Tibial nerve (tissue), 4 donors: ENCODE measurements around the gene NRXN2. TPM values are rescaled to one million over a fixed set of nuclear protein-coding genes. Genes with fewer than 3 reads are reported as not detected.

ENCODE experiments used
- DNase-seq, 2 donors: peaks; one replicate each; pipeline ENCODE4 v3.0.0-alpha.2; 2019; ENCODE audit warnings: low spot score in 2 of 2
- H3K27ac ChIP-seq, 4 donors: fragments of 200-600 bp; sonication (generic) in 3 of 4; one replicate each; pipeline ENCODE4 v1.5.1; 2017 to 2019; ENCODE audit warnings: mild to moderate bottlenecking in 1 of 4
- H3K27me3 ChIP-seq, 2 donors: fragments of 200-600 bp; sonication (generic) in 1 of 2; one replicate each; pipeline versions ENCODE4 v1.5.1 to v1.6.0; 2017 to 2019
- H3K36me3 ChIP-seq, 3 donors: fragments of 200-600 bp; sonication (generic); one replicate each; pipeline ENCODE4 v1.5.1; 2018 to 2019
- H3K4me1 ChIP-seq, 4 donors: fragments of 200-600 bp; sonication (generic) in 3 of 4; one replicate each; pipeline ENCODE4 v1.5.1; 2017 to 2019
- H3K4me3 ChIP-seq, 4 donors: fragments of 200-600 bp; sonication (generic) in 3 of 4; one replicate each; pipeline ENCODE4 v1.5.1; 2017 to 2019; ENCODE audit warnings: mild to moderate bottlenecking in 1 of 4, moderate library complexity in 1 of 4
- H3K9me3 ChIP-seq, 4 donors: fragments of 200-600 bp; sonication (generic) in 3 of 4; one replicate each; pipeline ENCODE4 v1.5.1; 2017 to 2019
- EP300 ChIP-seq, 2 donors: sonication (generic); formaldehyde crosslinking; IDR thresholded peaks; one replicate each; pipeline ENCODE4 v1.6.1; 2017; ENCODE audit warnings: antibody characterized with exemption in 2 of 2, mild to moderate bottlenecking in 1 of 2
- POLR2A ChIP-seq, 2 donors: fragments of 450-650 bp; IDR thresholded peaks; one replicate each; pipeline ENCODE4 v1.6.1; 2017; ENCODE audit warnings: antibody characterized with exemption in 2 of 2, mild to moderate bottlenecking in 2 of 2, moderate library complexity in 2 of 2
- WGBS, 2 donors: methylation state at CpG; one replicate each; pipeline ENCODE4 v1.1.5; 2018; 5-methylcytosine and 5-hydroxymethylcytosine counted together
- total RNA-seq, 4 donors: library from RNA; depleted of rRNA; stranded (reverse); fragments of >200 nt; gene quantifications; one replicate each; pipeline ENCODE4 v1.1.0, GENCODE V29; 2016
- TF ChIP-seq, protein P1 (sequence below), 5 experiments: fragments of 200-600 bp in 3 of 5; fragments of 450-650 bp in 2 of 5; sonication (generic) in 3 of 5; IDR thresholded peaks; one replicate each; pipeline ENCODE4 v1.5.1; 2016 to 2019; ENCODE audit warnings: antibody characterized with exemption in 5 of 5, mild to moderate bottlenecking in 3 of 5, moderate library complexity in 2 of 5

Gene NRXN2
- total RNA-seq, 4 donors from 2014 or later: 1.7 to 25.5 (median 8.7) TPM

DNA sequence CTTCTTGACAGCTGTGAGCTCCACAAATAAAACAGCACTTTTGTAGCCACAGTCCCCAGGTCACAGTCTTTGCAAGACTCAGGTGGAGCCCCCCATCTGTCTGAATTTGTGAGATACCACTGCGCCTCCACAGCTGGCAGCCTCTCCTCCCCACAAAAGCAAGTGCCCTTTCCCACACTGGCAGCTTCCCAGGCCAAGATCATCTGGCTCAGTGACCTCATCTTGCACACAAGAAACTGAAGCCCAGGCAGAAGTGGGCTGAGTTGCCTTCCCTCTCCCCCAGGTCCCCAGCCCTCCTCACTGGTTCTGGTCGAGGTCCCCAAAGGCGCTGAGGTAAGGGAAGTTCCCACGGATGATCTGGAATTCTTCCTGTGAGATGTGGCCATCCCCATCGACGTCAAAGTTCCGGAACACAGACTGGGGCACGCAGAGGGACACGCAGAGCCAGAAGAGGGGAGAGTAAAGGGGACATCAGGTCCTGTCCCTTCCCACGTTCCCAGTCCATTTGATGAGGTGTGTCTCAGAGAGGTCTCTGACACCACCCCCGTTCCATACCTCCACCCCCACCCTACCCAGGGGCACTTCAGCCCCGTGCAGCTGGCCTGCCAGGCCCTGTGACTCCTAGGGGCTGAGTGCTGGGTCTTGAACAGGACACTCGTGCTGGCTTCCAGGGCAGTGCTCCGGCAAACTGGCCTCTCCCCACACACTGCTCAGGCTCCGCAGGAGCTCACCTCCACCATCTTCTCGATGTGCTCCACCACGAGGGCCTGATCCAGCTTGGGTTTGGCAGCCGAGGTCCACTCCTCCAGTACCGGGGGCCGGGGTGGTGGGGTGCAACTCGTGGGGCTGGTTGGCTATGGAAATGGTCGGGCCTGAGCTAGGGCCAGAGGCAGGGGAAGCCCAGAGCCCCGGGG, 12.1 kb upstream of the NRXN2 start:
- WGBS, 2 donors: 71 to 72% methylated on average over 14 to 16 of the region's 23 CpGs
- H3K27ac ChIP-seq: no peak overlapping the region
- no peak for DNase-seq
- H3K9me3 ChIP-seq: no peaks in the 10 kb centered on the region
- TF ChIP-seq POLR2A (IDR thresholded peaks at IDR 0.05): no peak
- TF ChIP-seq, protein P1, sequence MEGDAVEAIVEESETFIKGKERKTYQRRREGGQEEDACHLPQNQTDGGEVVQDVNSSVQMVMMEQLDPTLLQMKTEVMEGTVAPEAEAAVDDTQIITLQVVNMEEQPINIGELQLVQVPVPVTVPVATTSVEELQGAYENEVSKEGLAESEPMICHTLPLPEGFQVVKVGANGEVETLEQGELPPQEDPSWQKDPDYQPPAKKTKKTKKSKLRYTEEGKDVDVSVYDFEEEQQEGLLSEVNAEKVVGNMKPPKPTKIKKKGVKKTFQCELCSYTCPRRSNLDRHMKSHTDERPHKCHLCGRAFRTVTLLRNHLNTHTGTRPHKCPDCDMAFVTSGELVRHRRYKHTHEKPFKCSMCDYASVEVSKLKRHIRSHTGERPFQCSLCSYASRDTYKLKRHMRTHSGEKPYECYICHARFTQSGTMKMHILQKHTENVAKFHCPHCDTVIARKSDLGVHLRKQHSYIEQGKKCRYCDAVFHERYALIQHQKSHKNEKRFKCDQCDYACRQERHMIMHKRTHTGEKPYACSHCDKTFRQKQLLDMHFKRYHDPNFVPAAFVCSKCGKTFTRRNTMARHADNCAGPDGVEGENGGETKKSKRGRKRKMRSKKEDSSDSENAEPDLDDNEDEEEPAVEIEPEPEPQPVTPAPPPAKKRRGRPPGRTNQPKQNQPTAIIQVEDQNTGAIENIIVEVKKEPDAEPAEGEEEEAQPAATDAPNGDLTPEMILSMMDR (IDR thresholded peaks at IDR 0.05): no peak
- TF ChIP-seq EP300 (IDR thresholded peaks at IDR 0.05): no peak
- H3K27me3 ChIP-seq: no peaks in the 10 kb centered on the region
- peaks cover 0 to under 1% (median 0%) of the 10 kb centered on the region in 4 donors for H3K4me1 ChIP-seq
- no peak overlapping the region for H3K4me3 ChIP-seq
- H3K36me3 ChIP-seq: peaks cover 0 to 28% (median 7%) of the 10 kb centered on the region in 3 donors

DNA sequence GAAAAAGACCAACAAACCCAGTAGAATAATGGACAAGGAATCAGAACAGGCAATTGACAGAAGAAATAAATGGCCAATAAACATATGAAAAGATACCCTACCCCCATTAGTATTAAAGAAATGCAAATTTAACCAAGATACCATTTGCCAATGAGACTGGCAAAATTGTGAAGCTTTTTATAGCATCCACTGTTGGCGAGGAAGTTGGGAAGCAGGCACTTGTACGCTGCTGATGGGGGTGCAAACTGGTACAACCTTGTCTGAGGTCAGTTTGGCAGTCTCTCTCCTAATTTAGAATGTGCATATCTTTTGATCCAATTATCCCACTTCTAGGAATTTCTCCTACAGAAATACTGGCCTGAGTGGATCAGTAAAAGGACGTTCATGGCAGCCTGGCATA, 8.6 kb upstream of the NRXN2 start:
- no peaks in the 10 kb centered on the region for H3K27me3 ChIP-seq
- H3K27ac ChIP-seq: no peak overlapping the region
- H3K36me3 ChIP-seq: peaks cover 0 to 15% (median 3%) of the 10 kb centered on the region in 3 donors
- no peaks in the 10 kb centered on the region for H3K9me3 ChIP-seq
- no peak overlapping the region for H3K4me3 ChIP-seq
- H3K4me1 ChIP-seq: peaks cover 0 to 5% (median 0%) of the 10 kb centered on the region in 4 donors
- no peak for DNase-seq
- WGBS, 2 donors: 82 to 85% methylated on average over 3 of the region's 3 CpGs
- TF ChIP-seq EP300 (IDR thresholded peaks at IDR 0.05): no peak
- TF ChIP-seq, protein P1 (IDR thresholded peaks at IDR 0.05): no peak
- no peak for TF ChIP-seq POLR2A (IDR thresholded peaks at IDR 0.05)

DNA sequence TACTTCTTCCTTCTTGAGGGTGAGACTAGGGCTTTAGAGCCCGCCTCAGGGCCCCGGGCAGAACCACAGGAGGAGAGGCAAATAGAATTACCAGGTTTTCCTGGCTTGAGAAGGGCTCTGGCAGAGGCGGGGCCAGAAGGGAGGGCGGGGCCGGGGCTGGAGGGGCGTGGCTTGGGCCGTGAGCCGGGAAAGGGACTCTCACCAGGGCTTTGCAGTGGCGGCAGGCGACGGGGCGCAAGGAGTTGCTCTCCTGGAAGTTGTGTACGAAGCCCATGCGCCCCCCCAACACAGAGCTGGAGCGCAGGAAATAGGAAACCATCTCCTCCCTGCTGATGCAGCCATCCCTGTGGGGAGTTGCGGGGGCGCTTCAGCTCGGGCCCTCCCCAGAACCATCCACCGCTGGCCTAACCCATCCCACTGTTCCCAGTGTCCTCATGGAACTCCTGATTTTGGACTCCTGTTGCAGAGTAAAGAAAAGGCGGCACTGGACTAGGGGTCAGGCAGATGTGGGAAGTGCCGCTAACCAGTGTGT, 6.9 kb upstream of the NRXN2 start:
- TF ChIP-seq, protein P1 (IDR thresholded peaks at IDR 0.05): no peak
- TF ChIP-seq POLR2A (IDR thresholded peaks at IDR 0.05): no peak
- TF ChIP-seq EP300 (IDR thresholded peaks at IDR 0.05): no peak
- H3K9me3 ChIP-seq: no peaks in the 10 kb centered on the region
- peaks cover 0 to 6% (median 0%) of the 10 kb centered on the region in 3 donors for H3K36me3 ChIP-seq

DNA sequence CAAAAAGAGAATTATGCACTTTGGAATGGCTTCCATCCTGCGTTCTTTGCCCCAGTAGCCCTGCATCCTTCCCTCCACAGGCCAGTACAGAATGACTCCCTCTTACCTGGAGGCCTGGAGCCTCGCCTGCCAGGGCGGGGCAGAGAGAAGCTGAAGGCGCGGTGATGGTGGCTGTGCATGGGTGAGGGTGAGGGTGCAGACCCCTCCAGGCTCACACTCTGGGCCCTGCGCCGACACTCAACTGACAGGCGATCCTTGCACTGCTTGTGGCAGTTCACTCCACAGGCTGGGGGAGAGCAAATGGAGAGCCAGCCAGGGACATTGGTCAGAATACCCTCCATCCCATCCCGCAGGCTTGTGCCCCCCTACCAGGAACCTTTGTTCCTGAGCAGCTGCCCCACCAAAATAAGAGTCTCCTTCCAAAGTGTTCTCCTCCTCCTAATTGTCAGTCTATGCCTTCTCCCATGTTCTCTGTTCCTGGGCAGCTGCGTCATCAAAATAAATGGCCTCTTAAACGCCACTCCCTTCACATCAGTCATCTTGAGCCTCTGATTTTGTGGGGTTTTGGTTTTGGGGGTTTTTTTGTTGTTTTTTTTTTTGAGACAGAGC, 5.9 kb upstream of the NRXN2 start:
- Histone ChIP-seq H3K4me1 (peaks cover 0 to 5% (median 0%) of the 10 kb centered on the region in 4 donors), H3K27ac (no peak overlapping the region), H3K4me3 (no peak overlapping the region), H3K27me3 (peaks cover 0 to 3% of the 10 kb centered on the region in 2 donors), H3K9me3 (no peaks in the 10 kb centered on the region), H3K36me3 (peaks cover 0 to 3% (median 0%) of the 10 kb centered on the region in 3 donors)
- 93 to 95% methylated on average over 11 of the region's 11 CpGs for WGBS, 2 donors
- no peak for DNase-seq
- no peak for TF ChIP-seq POLR2A (IDR thresholded peaks at IDR 0.05)
- TF ChIP-seq EP300 (IDR thresholded peaks at IDR 0.05): no peak
- TF ChIP-seq, protein P1 (IDR thresholded peaks at IDR 0.05): no peak

More for the DNA sequence above, 6.9 kb upstream of the NRXN2 start:
- no peak for DNase-seq
- no peaks in the 10 kb centered on the region for H3K27me3 ChIP-seq
- no peak overlapping the region for H3K27ac ChIP-seq
- WGBS, 2 donors: 34 to 53% methylated on average over 15 to 21 of the region's 21 CpGs
- peaks cover 0 to 5% (median 0%) of the 10 kb centered on the region in 4 donors for H3K4me1 ChIP-seq
- H3K4me3 ChIP-seq: no peak overlapping the region
